ENCODE data around the gene ARIH2. TPM values are rescaled to one million over a fixed set of nuclear protein-coding genes. Genes with fewer than 3 reads are reported as not detected.

The ARIH2 gene
- total RNA-seq, 1 donor from 2014 or later, result 88.1 TPM

DNA sequence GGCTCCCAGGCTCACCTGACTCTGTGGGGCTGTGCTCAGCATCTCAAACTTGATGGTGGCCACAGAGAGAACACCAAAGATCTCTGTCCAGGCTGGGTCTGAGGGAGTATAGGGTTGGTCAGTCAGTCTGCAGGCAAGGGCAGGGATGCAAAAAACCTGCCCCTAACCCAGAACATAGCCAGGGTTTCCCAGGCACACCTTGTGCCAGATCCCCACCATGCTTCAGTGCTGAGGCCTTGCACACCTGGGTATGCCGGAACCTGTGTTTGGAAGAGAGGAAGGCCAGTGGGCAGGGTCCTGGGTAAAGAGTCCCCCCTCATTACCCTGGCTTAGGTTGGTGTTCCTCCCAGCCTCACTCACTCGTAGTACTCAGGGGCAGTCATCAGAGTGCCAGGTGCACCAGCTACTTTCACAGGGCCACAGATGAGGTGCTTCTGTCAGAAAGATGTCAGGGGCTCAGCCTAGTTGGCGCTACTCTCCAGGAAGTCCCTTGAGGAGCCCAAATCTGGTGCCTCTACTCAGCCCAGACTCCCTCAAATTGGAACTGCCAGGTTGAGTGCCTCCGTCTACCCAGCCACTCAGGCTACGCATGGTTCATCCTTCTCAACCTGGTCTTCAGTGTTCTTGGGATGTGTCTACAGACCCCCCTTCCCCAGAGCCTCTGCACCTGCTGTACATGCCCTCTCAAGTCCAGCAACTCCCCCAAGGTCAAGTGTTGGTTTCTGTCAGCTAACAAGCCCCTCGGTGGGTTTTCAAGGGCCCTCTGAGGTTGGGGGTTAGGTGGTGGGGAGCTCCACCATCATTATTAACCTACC lies 98.0 kb downstream of the ARIH2 start:
- TF ChIP-seq, protein P1, sequence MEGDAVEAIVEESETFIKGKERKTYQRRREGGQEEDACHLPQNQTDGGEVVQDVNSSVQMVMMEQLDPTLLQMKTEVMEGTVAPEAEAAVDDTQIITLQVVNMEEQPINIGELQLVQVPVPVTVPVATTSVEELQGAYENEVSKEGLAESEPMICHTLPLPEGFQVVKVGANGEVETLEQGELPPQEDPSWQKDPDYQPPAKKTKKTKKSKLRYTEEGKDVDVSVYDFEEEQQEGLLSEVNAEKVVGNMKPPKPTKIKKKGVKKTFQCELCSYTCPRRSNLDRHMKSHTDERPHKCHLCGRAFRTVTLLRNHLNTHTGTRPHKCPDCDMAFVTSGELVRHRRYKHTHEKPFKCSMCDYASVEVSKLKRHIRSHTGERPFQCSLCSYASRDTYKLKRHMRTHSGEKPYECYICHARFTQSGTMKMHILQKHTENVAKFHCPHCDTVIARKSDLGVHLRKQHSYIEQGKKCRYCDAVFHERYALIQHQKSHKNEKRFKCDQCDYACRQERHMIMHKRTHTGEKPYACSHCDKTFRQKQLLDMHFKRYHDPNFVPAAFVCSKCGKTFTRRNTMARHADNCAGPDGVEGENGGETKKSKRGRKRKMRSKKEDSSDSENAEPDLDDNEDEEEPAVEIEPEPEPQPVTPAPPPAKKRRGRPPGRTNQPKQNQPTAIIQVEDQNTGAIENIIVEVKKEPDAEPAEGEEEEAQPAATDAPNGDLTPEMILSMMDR (IDR thresholded peaks at IDR 0.05), result no peak
- H3K9me3 ChIP-seq, result no peaks in the 10 kb centered on the region
- intact Hi-C loops (cut with DNase I), result no loop called here
- DNase-seq (no peak), ATAC-seq (no peak)
- H3K27me3 ChIP-seq, result no peaks in the 10 kb centered on the region
- H3K4me3 ChIP-seq, result no peak overlapping the region
- H3K27ac ChIP-seq, result no peak overlapping the region
- H3K4me1 ChIP-seq, result peaks cover 24% of the 10 kb centered on the region
- H3K36me3 ChIP-seq, result peaks cover 30% of the 10 kb centered on the region

GRCh38 chr3:49017229-49017970 lies 98.8 kb downstream of the ARIH2 start:
- H3K4me3 ChIP-seq, result peak overlapping the region; percentile 67
- peaks cover 24% of the 10 kb centered on the region for H3K4me1 ChIP-seq
- H3K27ac ChIP-seq, result peak overlapping the region; percentile 80
- ATAC-seq, result no peak
- no peak for DNase-seq
- intact Hi-C loops (cut with DNase I), result no loop called here
- peaks cover 30% of the 10 kb centered on the region for H3K36me3 ChIP-seq
- no peaks in the 10 kb centered on the region for H3K27me3 ChIP-seq
- TF ChIP-seq, protein P1 (IDR thresholded peaks at IDR 0.05), result no peak
- H3K9me3 ChIP-seq, result no peaks in the 10 kb centered on the region

GRCh38 chr3:49017971-49018706 lies 99.5 kb downstream of the ARIH2 start, which contains the start of gene DALRD3:
Gene DALRD3 (minus strand): TSS chr3:49018580. CDS start chr3:49018564, 16 bp downstream.
- TF ChIP-seq, protein P1 (IDR thresholded peaks at IDR 0.05), result no peak
- intact Hi-C loops (cut with DNase I), result no loop called here

GRCh38 chr3:49018707-49019006 lies 100.0 kb downstream of the ARIH2 start:
- peaks cover 33% of the 10 kb centered on the region for H3K4me1 ChIP-seq
- peak overlapping the region; percentile 67 for H3K4me3 ChIP-seq
- intact Hi-C loops (cut with DNase I), result no loop called here
- ATAC-seq, result no peak
- DNase-seq, result no peak
- TF ChIP-seq, protein P1 (IDR thresholded peaks at IDR 0.05), result no peak
- H3K27me3 ChIP-seq, result no peaks in the 10 kb centered on the region
- peak overlapping the region; percentile 80 for H3K27ac ChIP-seq
- H3K9me3 ChIP-seq, result no peaks in the 10 kb centered on the region
- H3K36me3 ChIP-seq, result peaks cover 32% of the 10 kb centered on the region

More at GRCh38 chr3:49017971-49018706, 99.5 kb downstream of the ARIH2 start, which contains the start of gene DALRD3:
- DNase-seq (peak; percentile 85), ATAC-seq (peak; percentile 28)
- Histone ChIP-seq H3K27me3 (no peaks in the 10 kb centered on the region), H3K4me1 (peaks cover 30% of the 10 kb centered on the region), H3K4me3 (peak within 1 kb of the TSS; percentile 67), H3K36me3 (peaks cover 27% of the 10 kb centered on the region), H3K9me3 (no peaks in the 10 kb centered on the region), H3K27ac (peak within 1 kb of the TSS; percentile 80)

GRCh38 chr3:49019941-49020329 lies 101.3 kb downstream of the ARIH2 start:
- no peaks in the 10 kb centered on the region for H3K27me3 ChIP-seq
- DNase-seq, result no peak
- peak overlapping the region; percentile 97 for H3K27ac ChIP-seq
- peak overlapping the region; percentile 96 for H3K4me3 ChIP-seq
- H3K9me3 ChIP-seq, result no peaks in the 10 kb centered on the region
- TF ChIP-seq, protein P1 (IDR thresholded peaks at IDR 0.05), result no peak
- intact Hi-C loops (cut with DNase I), result no loop called here
- ATAC-seq, result no peak
- peaks cover 33% of the 10 kb centered on the region for H3K4me1 ChIP-seq
- H3K36me3 ChIP-seq, result peaks cover 34% of the 10 kb centered on the region

All from upper lobe of right lung (tissue), 1 donor.